ENCODE results near the gene CD209.

CD209 gene

GRCh38 chr19:7703332-7703731 is 44.0 kb downstream of the CD209 start:
- no peak for DNase-seq

GRCh38 chr19:7701654-7702457 is 45.5 kb downstream of the CD209 start, which contains the start of gene FCER2:
FCER2 (minus strand) TSS chr19:7702131; CDS start chr19:7699760, 2,371 bp downstream.
- no peak for DNase-seq

GRCh38 chr19:7701049-7701653 is 46.2 kb downstream of the CD209 start:
- no peak for DNase-seq

GRCh38 chr19:7699417-7700401 is 47.6 kb downstream of the CD209 start:
- DNase-seq, result no peak

- DNase-seq, result no peak
Observed at GRCh38 chr19:7699003-7699402, 48.3 kb downstream of the CD209 start.

- no peak for DNase-seq
Observed at GRCh38 chr19:7698583-7698982, 48.8 kb downstream of the CD209 start.

- DNase-seq, result no peak
Observed at GRCh38 chr19:7697721-7698287, 49.5 kb downstream of the CD209 start.

GRCh38 chr19:7694499-7694898 is 52.8 kb downstream of the CD209 start:
- no peak for DNase-seq

GRCh38 chr19:7692417-7693088 is 54.8 kb downstream of the CD209 start:
- DNase-seq, result no peak

- DNase-seq, result no peak
Observed at GRCh38 chr19:7691497-7691896, 55.8 kb downstream of the CD209 start.

- DNase-seq, result no peak
Observed at GRCh38 chr19:7690779-7691258, 56.5 kb downstream of the CD209 start.
